GM18870 (cell line): ENCODE results near the gene DUSP6.

Experiments used
- ATAC-seq: cut with Tn5 transposase; IDR thresholded peaks from one replicate; pipeline ENCODE4 v1.9.1; 2021; ENCODE audit warnings: moderate library complexity; ENCODE audit not compliant: unreplicated experiment

Gene DUSP6

DNA sequence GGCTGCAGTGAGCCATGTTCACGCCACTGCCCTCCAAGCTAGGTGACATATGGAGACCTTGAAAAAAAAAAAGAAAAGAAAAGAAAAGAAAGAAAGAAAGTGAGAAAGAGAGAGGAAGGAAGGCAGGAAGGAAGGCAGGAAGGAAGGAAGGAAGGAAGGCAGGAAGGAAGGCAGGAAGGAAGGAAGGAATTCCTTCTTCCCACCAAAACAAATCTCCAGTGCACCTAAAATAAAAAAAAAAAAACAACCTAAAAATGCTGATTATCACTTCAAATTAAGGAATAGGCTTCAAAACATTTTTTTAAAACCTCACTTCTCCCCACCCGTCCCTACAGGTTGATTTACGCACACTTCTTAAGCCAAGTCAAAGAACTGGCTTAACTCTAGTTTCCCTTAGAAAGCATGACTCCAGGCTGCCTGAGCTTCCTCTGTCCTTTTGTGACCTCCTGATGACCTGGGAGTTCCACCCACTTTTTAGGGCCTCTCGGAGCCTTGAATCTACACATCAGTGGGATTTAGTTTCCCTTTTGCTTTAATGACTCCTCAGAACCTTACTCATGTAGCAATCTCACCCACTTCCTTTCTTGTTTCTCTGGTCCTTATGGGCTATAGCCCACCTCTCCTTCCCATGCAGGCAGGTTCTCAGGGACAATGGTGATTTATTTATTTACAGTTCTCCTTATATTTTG is 18.6 kb downstream of the DUSP6 start:
- ATAC-seq, result peak; percentile 92

DNA sequence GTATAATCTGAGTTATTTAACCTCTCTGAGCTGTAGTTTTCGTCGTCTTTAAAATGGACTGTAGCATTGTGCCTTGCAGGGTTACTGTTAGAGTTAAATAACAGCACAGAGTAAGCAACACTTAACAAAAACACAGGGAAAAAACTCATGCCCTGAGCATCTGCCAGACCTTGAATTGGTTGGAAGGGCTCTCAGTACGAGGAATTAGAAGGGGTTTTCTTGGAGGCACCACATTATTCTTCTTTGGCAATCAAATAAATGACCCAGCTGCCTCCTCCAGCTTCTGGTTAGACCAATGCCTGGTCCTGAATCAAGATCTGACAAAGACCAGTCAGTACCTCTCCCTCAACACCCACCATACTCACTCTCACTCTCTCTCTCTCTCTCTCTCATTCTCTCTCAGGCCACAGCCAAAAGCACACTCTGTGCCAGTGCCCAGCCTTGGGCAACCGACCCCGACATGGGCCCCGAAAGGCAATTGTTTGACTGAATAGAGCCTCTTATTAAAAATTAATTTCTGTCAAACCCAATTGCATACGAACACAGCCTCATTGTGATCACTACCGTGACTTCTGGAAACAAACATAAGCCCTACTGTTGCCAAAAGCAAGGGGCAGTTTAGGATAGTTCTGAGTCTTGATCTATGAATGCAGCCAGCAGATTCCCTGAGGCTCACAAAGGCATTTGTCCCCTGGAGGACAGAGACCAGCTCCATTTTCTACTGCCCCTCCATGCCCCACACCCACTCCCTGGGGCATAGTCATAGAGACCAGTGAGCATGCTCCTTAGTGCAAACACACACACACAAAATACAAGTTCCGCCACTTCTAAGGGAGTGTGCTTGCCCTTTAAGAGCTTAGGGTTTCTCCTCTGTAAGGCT is 23.9 kb downstream of the DUSP6 start:
- no peak for ATAC-seq

DNA sequence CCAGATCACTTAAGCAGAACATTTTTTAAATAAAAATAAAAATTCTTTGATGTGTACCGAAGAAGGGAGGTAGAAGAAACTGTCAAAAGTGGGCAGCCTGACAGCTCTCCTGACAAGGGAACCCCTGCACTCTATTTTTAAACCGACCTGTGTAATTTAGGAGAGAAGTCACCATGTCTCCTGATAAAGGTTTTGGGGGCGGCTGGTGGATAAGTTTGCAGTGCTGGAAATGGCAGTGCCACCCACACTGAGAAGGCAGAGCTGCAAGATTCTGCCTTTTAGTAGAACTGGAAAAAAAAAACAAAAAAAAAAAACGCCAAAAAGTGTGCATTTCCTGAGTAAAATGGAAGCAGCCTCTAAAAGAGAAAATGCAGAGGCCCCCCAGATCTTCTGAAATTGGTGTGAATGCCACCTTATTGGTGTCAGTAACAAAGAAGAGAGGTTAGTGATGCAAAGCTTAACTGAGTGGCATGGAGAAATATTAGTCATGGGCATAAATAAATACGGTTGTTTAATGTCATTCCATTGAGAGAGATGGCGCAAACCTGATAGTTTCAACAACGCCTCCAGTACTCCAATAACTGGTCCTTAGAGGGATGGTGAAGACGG is 24.7 kb downstream of the DUSP6 start:
- ATAC-seq, result no peak

DNA sequence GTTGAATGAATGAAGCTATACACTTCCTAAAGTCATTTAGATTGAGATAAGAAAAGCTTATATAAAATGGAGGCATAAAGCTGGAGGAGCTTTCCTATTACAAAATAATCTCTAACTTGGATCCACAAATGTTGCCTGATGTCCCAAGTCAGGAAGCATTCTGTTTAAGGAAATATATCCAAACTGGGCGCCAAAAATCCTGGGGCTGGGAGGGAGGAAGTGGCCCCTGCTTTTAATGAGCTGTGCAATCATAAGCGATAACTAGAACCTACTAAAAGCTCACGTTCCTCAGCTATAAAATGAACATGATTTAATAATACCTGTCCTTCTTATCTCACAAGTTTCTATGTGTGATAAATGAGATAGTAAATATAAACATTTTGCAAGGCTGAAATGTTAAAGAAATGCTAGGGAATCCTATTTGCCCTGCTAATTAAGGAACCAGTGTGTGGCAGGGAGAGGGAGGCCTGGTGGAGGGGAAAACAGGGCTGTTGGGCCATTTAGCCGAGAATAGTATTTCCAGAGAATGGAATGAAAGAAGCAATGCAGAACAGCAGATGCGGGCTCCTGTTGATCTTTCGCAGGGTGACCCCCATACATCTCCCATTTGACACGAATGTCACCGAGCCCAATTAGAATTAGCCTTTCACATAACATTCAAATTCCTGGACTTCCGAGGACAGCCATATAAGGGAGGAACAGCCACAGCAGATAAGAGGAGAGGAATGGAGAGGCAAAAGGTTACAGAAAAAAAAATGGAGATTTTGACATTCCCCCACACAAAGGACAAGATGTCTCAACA is 25.9 kb downstream of the DUSP6 start:
- ATAC-seq, result no peak

DNA sequence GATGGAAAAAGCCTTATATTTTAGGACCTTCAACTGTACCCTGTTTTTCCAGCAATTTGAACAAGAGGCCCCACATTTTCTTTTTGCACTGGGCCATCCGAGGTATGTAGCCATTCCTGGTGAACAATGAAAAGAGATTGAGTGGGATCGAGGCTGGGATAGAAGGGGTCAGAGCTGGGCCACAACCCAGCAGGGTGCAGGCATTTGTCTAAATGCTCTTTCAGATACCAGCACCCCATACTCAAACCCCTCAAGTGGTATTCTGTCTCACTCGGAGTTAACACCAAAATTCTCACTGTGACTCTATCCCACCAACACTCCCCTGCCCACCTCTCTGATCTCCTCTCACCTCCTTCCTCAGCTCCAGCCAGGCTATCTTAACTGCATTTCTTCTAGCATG is 26.8 kb downstream of the DUSP6 start:
- no peak for ATAC-seq

DNA sequence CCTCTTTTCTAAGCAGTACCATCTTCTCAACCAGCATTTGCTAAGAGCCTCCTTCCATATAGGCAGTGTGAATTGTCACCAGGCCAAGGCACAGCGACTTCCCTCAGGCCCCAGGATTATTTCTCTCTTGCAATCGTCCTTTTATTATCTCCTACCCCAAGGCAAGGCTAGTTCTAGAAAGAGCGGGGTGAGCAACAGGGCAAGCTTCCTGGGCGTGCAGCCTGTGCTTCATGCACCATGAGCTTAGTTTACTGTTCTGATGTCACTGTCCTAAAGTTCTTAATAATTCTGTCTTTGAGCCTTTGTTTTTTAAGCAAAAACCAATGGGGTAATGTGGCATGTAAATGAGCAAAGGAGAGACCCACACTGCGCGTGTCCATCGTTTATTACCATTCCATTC is 27.9 kb downstream of the DUSP6 start:
- ATAC-seq, result no peak

DNA sequence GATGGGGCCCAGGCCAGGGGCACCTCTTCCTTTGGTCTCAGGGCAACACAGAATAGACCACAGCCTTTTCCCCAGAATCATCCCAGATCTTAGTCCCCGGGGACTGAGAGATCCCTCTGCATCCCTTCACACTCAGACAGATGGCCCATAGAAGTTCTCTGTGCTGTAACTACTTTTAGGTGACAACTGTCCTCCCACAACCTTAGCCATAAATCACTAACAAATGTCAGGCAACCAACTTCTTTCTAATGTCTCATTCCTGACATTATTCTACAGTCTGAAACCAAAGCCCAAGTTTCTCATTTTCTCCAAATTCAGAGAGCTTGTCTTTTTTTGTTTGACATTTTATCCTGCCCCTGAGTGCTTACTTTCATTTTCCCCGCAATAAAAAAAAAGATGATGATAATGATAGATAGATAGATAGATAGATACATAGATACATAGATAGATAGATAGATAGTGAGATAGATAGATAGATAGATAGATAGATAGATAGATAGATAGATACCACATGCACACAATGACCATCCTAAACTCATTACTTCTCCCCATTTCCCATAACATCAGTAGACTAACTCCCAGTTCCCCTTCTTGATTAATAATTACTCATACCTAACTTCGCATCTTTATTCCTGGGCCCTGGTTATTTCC is 28.6 kb downstream of the DUSP6 start:
- ATAC-seq, result no peak

DNA sequence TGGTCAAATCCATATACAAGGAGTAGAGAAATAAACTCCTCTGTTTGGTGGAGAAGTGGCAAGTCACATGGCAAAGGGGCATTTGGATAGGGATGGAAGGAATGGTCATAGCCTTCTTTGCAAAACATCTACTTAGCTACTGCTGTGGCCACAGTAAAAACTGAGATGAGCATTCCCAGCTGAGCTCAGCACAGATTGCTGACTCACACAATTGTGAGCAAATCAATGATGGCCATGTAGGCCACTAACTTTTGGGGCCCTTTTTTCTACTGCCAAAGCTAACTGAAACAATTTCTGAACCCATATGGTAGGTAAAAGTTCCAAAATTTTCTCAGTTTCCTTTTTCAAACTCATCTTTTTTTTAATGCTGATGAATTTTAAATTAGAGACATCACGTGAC is 31.6 kb downstream of the DUSP6 start:
- no peak for ATAC-seq

DNA sequence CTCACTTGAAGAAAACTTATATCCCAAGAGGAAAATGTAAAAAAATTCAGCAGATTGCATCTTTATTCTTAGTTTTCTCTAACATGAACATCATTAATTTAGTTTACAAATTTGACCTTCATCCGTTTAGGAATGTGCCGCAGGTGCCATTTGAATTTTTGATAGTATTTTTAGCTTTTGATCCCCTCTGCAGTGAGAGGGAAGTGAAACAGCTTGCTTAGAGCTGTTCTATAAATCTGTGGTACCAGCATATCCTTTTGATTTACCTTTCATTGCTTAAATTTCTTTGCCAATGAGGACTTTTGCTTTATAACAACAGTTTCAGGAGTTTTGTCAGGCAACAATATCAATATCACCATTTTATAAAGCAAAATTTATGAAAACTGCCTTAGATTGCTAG is 32.7 kb downstream of the DUSP6 start:
- no peak for ATAC-seq

DNA sequence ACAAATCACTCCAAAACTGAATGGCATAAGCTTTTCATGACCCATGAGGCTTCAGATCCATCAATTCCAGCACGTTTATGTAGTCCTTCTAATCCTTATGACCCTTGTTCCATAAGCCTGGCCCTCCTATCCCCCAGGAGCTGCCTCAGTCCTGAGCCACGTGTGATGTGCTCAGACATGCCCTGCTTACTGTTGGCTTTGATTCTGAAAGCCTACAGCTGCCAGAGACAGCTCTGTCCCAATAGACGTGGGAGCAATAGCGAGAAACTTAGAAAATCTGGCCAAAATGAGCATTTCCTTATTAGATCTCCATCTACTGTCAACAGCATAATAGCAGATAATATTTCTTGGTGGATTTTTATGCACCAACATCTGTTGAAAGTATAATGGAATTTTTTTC is 33.2 kb downstream of the DUSP6 start:
- no peak for ATAC-seq

DNA sequence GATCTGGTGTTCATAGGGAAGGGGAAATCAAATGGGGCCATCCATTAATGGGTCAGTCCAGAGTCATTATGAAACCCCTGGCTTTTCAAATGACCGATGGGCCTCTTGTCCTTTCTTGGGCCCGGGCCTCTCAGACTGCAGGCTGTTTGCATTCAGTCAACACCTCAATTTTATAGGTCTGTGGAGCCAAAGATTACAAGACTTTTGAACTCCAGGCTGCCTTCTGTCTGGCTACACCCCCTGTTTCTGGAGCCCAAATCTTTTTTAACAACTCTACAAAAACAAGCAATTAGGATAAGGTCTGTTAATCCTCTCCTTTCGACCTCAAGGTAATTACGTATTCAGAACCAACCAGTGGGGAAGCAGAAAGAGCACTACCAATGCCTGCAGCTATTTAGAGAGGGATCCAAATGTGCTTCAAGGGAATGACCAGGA is 35.6 kb downstream of the DUSP6 start:
- no peak for ATAC-seq

DNA sequence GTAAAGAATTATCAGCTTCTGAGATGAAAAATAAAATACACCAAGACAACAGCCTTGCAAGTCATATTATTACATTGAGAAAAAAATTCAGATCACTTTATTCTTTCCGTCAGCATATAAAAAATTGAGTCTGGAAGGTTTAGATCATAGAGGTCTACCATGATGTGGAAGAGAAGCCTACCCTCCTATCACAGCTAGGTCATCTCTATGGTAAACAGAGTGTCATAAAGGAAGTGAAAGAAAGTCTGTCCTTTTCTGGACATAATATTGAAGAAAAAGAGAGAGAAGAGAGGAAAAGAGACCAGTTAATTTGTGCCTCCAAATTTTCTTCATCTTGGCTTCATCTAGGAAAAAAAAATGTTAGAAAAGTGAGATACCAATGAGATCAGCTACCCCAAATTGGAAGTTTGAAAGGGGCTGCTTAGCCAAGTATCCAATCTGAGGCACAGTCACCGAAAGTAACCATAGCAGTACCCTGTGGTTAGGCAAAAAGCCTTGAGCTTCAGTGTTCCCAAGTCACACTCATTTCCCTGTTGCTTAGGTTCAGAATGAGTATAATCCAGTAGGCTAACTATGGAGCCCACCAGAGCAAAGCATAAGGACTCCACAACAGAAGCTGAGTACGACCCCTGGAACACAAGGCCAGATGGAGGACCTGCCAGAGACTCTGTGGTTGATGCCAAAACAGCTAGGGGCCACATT is 38.1 kb downstream of the DUSP6 start:
- no peak for ATAC-seq

DNA sequence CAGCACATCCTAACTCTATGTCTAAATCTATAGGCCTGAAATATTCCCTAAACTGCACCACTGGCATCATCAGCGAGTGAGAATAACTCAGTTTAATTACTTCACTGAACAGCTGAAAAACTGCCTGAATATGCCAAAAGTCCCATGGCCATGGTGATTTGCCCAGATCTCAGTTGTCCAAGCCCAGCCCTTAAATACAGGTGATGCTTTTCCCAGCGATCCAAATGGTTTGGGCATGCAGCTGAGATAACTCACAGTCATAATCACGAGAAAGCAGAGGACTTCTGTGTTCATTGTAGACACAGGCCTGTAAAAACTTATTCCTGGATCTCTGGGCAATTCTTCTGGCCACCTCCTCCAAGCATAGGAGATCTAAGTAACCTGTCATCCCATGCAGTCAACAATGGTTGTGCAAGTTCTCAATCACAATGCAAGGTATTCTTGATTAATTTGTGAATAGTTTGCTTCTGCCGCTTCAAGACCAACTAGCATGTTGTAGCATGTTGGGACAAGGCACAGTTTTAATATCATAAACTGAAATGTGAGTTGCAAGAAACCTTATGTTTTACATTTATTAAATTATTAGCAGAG is 40.5 kb downstream of the DUSP6 start:
- no peak for ATAC-seq

DNA sequence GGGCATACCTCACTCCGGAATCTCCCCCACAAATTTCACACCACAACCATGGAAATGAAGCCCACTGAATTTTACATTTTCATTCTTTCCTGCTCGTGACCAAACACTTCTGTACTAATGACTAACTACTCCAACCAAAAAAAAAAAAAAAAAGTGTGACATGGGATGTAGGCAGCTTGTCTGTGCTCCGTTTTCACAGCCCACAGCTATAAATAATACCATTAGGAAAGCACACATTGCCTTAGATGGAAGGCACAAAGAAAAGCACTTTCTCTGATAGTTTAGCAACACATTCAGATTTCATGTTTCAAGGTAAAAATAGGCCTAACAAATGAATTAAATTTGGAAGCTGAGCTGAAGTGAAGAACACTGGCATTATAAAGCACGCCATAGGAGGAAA is 42.5 kb downstream of the DUSP6 start:
- ATAC-seq, result no peak

DNA sequence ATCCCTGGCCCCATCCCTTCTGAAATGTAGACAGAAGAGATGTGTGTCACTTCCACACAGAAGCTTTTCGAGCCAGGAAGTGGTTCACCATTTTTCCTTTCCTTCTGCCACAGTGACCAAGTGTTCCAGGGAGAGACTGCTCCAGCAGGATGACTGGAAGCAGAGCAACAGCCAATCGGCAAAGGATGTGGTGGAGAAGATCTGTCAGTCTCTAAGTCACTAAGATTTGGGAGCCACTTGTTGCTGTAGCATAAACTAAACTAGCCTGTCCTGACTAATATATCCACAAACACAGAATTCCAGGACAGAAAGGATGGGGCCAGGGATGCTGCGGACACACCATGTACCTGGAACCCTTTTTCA is 42.9 kb downstream of the DUSP6 start:
- no peak for ATAC-seq

DNA sequence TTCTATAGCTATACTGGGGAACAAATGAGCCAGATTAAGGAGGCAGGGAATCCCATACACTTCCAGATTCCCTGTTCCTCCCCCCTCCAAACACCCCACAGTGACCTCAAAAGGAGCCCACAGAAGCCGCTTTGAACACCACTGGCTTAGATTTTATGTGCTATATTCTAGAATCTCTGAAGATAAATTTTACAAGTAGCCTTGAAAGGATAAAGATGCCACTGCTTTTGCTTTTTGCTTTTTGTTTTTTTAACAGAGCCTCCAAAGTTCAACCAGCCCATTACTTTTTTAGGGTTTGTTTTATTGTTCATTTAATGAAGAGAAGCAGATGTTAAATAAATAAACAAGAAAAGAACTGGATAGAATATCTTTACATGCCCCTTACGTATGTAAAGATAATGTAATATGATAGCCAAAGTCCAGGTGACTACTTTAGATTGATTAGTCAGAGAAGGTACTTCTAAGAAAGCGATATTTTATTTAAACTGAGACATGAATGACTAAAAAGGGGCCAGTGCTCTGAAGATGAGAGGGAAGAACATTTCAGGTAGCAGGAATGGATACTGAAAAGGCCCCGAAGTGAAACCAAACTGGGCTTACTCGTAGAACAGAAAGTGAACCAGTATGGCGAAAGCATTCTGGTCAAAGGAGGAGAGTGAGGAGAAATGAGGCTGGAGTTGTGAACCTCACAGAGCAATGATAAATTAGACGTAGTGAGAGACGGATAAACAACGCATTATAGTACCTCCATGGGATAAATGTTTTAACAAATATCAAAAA is 44.6 kb downstream of the DUSP6 start:
- no peak for ATAC-seq

DNA sequence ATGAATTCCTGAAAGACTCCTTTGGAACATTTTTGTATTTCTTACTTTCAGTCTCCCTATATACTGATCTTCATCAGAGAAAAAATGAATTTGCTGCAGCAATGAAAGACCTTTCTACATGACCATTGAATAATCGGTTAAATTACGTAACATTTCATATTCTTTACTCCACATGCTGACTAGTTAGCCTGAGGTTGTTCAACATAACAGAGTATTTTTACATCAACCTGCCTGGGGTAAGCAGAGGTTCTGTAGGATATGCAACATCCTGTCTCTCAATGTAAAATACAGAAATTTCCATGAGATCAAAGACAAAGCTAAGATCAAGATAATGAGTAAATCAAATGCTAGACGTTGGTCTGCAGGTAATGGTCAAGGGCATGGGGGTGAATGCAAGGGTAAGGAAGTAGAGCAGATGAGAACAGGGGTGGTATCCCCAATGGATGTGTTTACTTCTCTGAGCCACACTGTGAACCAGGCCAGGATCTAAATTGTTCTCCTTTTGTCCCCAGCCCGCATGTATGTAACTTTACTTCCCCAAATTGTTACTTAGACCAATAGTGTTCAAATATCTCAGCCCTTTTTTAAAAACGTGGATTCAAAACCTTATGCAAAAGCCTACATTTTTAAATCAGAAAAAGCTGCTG is 45.4 kb downstream of the DUSP6 start:
- ATAC-seq, result no peak

DNA sequence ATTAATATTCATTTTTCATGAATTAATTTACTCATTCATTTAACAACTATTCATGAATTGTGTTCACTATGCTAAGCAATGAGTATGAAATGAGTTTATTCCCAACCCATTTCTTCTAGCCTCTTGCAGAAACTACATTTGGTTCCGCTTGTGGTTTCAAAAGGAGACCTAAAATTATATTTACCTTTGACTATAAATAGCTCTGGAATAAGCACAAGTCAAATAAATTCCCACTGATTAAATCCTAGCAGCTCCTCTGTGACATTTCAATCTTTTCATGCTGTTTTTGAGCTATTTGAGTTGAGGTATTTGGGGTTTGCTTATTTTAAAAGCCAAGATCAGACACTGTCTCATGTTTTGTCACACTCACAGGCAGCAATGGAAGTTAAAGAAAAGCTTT is 46.9 kb downstream of the DUSP6 start:
- no peak for ATAC-seq

DNA sequence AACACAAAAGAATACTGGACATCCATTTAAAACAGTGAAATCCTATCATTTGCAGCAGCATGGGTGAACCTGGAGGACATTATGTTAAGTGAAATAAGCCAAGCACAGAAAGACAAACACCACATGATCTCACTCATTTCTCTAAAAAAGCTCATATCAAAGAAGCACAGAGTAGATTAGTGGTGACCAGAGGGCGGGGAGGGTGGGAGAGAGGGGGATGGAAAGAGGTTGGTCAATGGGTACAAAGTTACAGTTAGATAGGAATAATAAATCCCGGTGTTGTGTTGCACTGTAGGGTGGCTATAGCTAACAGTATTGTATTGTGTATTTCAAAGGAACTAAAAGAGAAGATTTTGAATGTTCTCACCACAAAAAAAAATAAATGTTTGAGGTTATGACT is 52.4 kb downstream of the DUSP6 start:
- no peak for ATAC-seq
